Coronary artery (tissue), 2 donors: Measurements from ENCODE around the gene ATXN3.
A peak's percentile ranks its signal among the peaks of the same experiment; 100 is the strongest.

Experiments
- DNase-seq: peaks from one replicate; pipeline ENCODE4 v3.0.0-alpha.2; 2017; ENCODE audit warnings: low spot score
- H3K27ac ChIP-seq, 2 donors: fragments of 200-600 bp; sonication (generic); one replicate each; pipeline ENCODE4 v1.5.1; 2016 to 2019
- H3K4me3 ChIP-seq: fragments of 200-600 bp; sonication (generic); 2 replicates; pipeline ENCODE4 v1.5.1; 2016; ENCODE audit warnings: mild to moderate bottlenecking, moderate library complexity
- CTCF ChIP-seq: fragments of 200-600 bp; sonication (generic); IDR thresholded peaks from one replicate; pipeline ENCODE4 v1.5.1; 2019; ENCODE audit warnings: antibody characterized with exemption

ATXN3 gene

DNA sequence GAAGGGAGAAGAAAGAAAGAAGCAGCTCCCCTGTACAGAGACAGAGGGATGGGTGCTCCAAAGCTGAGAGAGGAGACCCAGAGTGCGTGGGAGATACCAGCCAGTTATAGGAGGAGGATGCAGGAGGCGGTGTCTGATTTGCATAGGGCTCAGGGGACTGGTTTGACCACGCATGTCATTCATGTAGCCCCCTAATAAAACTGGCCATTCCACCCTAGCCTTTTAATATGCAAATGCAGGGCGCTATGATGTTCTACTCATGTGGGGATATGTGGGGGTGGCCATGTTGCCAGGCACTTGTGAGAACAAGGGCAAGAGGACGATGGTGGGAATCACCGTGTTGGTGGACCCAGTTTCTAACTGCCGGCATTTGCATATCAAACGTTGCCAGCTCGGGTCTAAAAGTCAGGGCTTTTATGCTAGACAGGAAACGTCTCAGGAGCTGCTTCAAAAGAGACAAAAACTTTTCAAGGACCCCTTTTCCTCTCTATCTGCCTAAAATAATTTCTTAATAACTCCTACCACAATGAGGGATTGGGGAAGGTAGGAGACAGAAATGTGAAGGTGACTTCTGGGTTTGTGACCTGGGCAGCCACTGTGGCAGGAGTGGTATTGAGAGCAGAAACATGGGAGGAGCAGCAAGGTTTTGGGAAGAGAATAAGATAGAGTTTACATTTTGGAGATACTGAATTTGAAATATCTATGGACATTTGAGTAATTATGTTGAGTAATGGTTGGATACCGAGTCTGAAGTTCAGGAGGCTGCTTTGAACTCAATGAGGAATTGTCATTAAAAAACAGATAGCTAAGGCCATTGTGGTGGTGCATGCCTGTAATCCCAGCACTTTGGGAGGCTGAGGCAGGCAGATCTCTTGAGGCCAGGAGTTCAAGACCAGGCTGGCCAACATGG lies 2.2 kb upstream of the ATXN3 start:
- H3K27ac ChIP-seq: no peak overlapping the region
- H3K4me3 ChIP-seq: no peak overlapping the region
- DNase-seq: no peak
- no peak for TF ChIP-seq CTCF

DNA sequence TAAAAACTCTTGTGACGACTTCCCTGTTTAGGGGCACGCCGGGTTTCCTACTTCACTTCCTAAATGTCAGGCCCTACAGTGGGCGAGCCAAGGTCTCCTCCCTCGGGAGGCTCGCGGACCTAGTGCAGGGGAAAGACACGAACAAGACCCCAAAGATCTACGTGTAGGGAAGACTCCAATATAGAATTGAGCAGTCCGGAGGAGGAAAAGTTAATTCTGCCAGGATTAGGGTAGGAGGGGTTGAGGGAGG lies 564 bp downstream of the ATXN3 start:
- peak; percentile 80 for DNase-seq
- Histone ChIP-seq H3K27ac (peak overlapping the region; percentile 93 to 98), H3K4me3 (peak overlapping the region; percentile 95)
- TF ChIP-seq CTCF: no peak

DNA sequence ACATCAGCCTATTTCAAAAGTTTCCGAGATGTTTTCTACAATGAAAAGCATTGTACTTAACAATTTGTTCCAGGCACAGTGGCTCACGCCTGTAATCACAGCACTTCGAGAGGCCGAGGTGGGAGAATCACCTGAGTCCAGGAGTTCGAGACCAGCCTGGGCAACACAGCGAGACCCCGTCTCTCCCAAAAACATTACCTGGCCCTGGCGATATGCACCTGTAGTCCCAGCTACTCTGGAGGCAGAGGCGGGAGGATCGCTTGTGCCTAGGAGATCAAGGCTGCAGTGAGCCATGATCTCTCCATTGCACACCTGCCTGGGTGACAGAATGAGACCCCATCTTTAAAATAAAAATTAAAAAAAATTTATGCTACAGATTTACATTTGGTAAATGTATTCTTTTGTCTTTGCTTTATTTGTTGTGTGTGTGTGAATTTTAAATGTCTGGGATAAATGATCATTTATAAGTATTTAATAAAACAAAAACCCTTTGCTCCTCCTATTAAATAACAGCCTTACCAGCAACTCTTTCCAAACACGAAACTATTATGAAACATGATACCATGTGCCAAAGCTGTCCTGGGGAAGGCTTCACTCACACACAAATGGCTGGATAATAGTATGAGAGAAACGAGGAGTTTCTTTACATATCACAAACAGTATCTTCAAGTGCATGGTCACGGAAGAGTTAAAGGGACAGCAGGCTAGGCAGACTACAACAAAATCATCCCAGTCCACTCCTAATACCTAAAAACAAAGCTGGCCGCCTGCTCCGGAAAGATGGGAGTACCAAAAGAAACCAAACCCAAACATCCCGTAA lies 1.1 kb downstream of the ATXN3 start:
- peak overlapping the region; percentile 93 to 98 for H3K27ac ChIP-seq
- no peak for DNase-seq
- peak overlapping the region; percentile 95 for H3K4me3 ChIP-seq
- TF ChIP-seq CTCF: no peak

GRCh38 chr14:92103363-92103989 lies 2.9 kb downstream of the ATXN3 start:
- no peak overlapping the region for H3K4me3 ChIP-seq
- no peak for DNase-seq
- TF ChIP-seq CTCF: no peak
- H3K27ac ChIP-seq: no peak overlapping the region

- DNase-seq: no peak
- no peak overlapping the region for H3K4me3 ChIP-seq
- H3K27ac ChIP-seq: no peak overlapping the region
- no peak for TF ChIP-seq CTCF
These were observed 6.6 kb downstream of the ATXN3 start for GRCh38 chr14:92099802-92100201.

- no peak overlapping the region for H3K4me3 ChIP-seq
- TF ChIP-seq CTCF: no peak
- H3K27ac ChIP-seq: no peak overlapping the region
- no peak for DNase-seq
These were observed 13.1 kb downstream of the ATXN3 start for GRCh38 chr14:92093320-92093719.
